GM18511 (cell line): ENCODE results near the gene CACNG6.

ENCODE experiments used
- ATAC-seq: cut with Tn5 transposase; IDR thresholded peaks from one replicate; pipeline ENCODE4 v1.9.1; 2021; ENCODE audit warnings: mild to moderate bottlenecking, moderate library complexity; ENCODE audit not compliant: unreplicated experiment

Gene CACNG6

DNA sequence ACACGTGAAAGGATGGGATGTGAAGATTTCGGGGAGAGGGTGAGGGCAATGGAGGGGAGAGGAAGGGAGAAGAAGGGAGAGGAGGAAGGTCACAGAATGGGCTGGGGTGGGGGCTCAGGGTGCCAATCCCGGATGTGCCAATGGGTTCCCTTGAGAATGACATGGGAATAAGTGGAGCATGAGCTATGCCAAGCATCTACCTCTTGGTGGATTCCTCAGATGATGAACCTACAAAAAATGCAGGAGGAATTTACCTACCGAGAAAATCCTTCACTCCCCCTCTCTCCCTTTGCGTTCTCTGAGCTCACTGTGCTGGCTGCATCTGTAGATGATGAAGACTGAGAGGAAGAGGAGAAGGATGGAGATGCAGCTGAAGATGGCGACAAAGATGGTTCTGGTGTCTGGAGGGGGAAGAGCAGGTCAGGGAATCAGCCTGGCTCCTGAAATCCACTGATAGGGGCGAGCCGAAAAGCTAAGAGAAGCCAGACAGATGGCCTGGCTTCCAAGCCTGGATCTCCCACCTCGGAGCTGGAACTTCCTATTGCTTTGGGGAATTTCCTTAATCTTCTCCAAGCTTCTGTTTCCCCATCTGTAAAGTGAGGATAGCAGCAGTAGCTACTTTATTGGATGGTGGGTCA, 50.7 kb downstream of the CACNG6 start:
- ATAC-seq = no peak

DNA sequence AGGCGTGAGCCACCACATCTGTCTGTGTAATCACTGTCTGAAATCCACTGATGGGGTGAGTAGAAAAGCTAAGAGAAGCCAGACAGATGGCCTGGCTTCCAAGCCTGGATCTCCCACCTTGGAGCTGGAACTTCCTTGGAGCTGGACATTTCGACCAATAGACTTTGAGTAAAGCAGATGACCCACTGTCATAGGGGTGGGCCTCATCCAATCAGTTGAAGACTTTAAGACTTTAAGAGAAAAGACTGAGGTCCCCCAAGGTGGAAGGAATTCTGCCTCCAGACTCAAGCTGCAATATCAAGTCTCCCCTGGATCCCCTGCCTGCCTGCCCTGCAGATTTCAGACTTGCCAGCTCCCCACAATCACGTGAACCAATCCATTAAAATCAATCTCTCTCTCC, 51.6 kb downstream of the CACNG6 start:
- ATAC-seq = no peak

DNA sequence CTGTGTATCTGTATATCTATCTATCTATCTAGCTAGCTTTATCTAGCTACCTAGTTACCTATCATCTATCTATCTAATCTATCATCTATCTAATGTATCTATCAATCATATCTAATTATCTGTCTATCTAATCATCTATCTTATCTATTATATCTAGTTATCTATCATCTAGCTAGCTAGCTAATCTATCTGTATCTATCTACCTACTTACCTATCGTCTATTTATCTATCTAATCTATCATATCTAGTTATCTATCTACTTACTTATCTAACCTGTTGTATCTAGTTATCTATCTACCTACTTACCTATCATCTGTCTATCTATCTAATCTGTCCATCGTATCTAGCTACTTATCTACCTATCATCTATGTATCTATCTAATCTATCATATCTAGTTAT, 54.3 kb downstream of the CACNG6 start:
- ATAC-seq = no peak

DNA sequence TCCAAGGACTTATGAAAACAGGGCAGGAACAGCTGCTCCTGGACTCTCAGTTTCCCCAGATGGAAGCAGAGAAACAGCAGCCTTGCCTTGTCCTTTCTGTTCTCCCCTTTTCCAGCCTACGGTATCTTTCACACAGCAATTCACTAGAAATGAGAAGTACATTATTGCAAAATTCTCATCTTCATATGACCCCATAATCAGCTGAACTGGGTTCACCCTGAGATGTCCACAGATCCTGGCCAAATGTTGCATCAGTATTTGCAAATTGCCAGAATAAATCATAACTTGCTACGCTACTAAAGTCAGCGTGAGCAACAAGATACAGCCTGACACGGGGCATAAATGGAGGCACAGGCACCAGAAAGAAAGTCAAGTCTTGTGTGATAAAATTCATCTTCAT, 56.2 kb downstream of the CACNG6 start:
- no peak for ATAC-seq
